GM12865 (cell line): ENCODE measurements around the gene PTMA.
"Not testable (repeated sequence)": the region's sequence is repeated elsewhere in the genome, so short reads cannot be mapped to it uniquely, and the experiment has no call there.

Source experiments
- DNase-seq: peaks from one replicate; pipeline ENCODE4 v3.0.0; 2010; ENCODE audit warnings: low read depth
- H3K4me3 ChIP-seq: 2 replicates; pipeline ENCODE4 v1.5.1; 2011; ENCODE audit warnings: mild to moderate bottlenecking, low read depth, low read length, control low read depth
- TF ChIP-seq, protein P1 (sequence below): IDR thresholded peaks from 2 replicates; pipeline ENCODE4 v1.5.1; 2011; ENCODE audit warnings: low read length, control low read depth, low read depth, inconsistent platforms; ENCODE audit not compliant: insufficient read depth; ENCODE audit errors: missing control alignments

The PTMA gene

DNA sequence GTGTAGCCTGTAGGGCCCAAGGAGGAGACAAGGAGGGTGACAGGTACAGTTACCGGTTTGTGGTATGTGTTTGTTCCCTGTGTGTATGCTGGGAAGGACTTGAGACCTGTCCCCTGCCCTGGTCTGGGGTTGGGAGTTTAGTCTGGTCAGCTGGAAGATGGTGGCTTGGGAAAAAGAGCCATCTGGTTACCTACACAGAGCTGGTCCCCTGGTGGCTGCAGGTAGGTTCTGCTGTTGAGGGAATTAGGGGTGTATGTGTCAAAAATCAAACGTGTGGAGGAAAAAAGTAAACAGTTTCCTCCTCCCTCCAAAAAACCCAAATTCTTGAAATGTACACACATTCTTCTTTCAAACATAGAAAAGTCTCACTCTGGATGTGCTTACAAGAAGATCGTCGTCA, 24.3 kb downstream of the PTMA start:
- TF ChIP-seq, protein P1, sequence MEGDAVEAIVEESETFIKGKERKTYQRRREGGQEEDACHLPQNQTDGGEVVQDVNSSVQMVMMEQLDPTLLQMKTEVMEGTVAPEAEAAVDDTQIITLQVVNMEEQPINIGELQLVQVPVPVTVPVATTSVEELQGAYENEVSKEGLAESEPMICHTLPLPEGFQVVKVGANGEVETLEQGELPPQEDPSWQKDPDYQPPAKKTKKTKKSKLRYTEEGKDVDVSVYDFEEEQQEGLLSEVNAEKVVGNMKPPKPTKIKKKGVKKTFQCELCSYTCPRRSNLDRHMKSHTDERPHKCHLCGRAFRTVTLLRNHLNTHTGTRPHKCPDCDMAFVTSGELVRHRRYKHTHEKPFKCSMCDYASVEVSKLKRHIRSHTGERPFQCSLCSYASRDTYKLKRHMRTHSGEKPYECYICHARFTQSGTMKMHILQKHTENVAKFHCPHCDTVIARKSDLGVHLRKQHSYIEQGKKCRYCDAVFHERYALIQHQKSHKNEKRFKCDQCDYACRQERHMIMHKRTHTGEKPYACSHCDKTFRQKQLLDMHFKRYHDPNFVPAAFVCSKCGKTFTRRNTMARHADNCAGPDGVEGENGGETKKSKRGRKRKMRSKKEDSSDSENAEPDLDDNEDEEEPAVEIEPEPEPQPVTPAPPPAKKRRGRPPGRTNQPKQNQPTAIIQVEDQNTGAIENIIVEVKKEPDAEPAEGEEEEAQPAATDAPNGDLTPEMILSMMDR, result no peak
- DNase-seq, result no peak
- H3K4me3 ChIP-seq, result no peak overlapping the region

GRCh38 chr2:231737761-231738160, 29.4 kb downstream of the PTMA start:
- H3K4me3 ChIP-seq, result no peak overlapping the region
- no peak for DNase-seq

DNA sequence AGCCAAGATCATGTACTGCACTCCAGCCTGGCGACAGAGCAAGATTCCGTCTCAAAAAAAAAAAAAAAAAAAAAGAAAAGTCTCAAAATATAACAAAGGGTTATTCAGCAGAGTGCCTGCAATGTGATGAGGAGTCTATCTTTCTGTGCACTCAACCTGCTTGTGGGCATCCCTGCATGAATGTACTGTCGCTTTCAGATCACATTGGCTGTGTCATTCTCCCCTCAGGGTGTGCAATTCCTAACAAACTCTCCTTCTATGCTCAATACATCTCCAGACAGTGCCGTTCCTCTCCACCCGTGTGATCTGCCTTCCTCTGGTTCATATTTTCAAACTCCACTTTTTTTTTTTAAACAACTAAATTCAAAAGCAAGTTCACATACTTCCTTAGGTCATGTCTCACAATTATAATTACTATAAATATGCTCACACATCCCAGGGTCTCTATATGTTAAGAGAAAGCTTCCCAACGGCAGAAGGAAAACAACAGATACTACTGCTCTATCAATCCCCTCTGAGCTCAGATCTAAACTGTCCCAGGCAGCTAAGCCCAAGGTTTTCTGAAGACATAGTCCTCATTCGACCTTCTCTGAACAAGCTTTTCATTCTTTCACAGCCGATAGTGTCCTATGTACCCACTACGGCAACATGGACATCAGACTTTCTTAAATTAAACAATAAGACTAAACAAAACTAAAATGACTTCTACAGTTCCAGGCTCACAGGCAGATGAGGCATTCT, 35.2 kb downstream of the PTMA start:
- DNase-seq, result no peak
- H3K4me3 ChIP-seq, result no peak overlapping the region
- TF ChIP-seq, protein P1, result no peak

More at GRCh38 chr2:231737761-231738160, 29.4 kb downstream of the PTMA start:
- TF ChIP-seq, protein P1, result no peak

GRCh38 chr2:231745303-231746038, 37.1 kb downstream of the PTMA start:
- TF ChIP-seq, protein P1, result no peak
- H3K4me3 ChIP-seq, result no peak overlapping the region
- DNase-seq, result no peak

GRCh38 chr2:231748153-231748896, 40.0 kb downstream of the PTMA start:
- H3K4me3 ChIP-seq, DNase-seq: not testable (repeated sequence)

GRCh38 chr2:231749016-231749415, 40.7 kb downstream of the PTMA start:
- DNase-seq, H3K4me3 ChIP-seq: not testable (repeated sequence)

DNA sequence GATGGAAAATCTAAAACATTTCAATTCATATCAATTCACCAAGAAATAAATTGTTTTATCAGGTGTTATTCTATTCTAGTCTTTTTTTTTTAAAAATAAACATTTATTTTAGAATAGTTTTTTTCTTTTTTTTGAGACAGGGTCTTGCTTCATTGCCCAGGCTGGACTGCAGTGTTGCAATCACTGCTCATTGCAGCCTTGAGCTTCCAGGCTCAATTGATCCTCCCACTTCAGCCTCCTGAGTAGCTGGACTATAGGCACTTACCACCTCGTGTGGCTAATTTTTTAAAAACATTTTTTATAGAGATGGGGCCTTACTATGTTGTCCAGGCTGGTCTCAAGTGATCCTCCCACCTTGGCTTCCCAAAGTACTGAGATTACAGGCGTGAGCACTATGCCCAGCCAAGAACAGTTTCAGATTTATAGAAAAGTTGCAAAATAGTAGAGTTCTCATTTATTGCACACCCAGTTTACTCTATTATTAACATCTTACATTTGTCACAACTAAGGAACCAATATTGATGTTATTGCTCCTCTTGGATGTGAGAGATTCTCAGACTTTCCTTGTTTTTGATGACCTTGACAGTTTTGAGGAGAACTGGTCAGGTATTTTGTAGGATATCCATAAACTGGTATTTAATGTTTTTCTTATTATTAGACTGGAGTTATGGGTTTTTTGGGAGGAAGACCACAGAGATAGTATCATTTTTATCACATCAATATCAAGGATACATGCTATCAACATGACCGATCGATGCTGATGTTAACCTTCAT, 42.9 kb downstream of the PTMA start:
- no peak for DNase-seq
- TF ChIP-seq, protein P1, result no peak
- H3K4me3 ChIP-seq, result no peak overlapping the region
